HEK293 (cell line): ENCODE results near the gene CELF4.
A peak's percentile ranks its signal among the peaks of the same experiment; 100 is the strongest.

Source experiments
- CTCF ChIA-PET: fragments of 350-600 bp; formaldehyde crosslinking; extraction: SDS; loops from one replicate; lab custom pipeline; 2021; ENCODE audit warnings: antibody characterized with exemption; lab: Yijun Ruan, JAX
- POLR2A ChIA-PET: fragments of 300-600 bp; formaldehyde crosslinking; extraction: SDS; loops from one replicate; lab custom pipeline; 2020; ENCODE audit warnings: antibody characterized with exemption, inconsistent platforms; lab: Yijun Ruan, JAX
- H3K27ac ChIP-seq: fragments of 200-500 bp; sonication (Bioruptor generic); 2 replicates; pipeline ENCODE4 v1.5.1; 2014; ENCODE audit warnings: low read depth, low read length, control low read depth, inconsistent platforms; ENCODE audit errors: extremely low read depth
- H3K36me3 ChIP-seq, 2 experiments: fragments of 200-500 bp in 1 of 2; sonication (Bioruptor generic) in 1 of 2; 1 replicate in 1 of 2; 2 replicates in 1 of 2; pipeline ENCODE4 v1.5.1; 2014 to 2017; ENCODE audit warnings: inconsistent platforms in 2 of 2, low read length in 2 of 2; ENCODE audit not compliant: control insufficient read depth in 2 of 2, insufficient read depth in 1 of 2
- H3K4me1 ChIP-seq: fragments of 200-500 bp; sonication (Bioruptor generic); 2 replicates; pipeline ENCODE4 v1.5.1; 2014; ENCODE audit warnings: mild to moderate bottlenecking, low read length, inconsistent platforms; ENCODE audit not compliant: control insufficient read depth, insufficient read depth
- H3K4me3 ChIP-seq: 2 replicates; pipeline ENCODE4 v1.5.1; 2011; ENCODE audit warnings: low read depth, mild to moderate bottlenecking, control low read depth, low read length, moderate library complexity
- H3K9me3 ChIP-seq: fragments of 200-500 bp; sonication (Bioruptor generic); 2 replicates; pipeline ENCODE4 v1.5.1; 2014; ENCODE audit warnings: low read depth, low read length, inconsistent platforms; ENCODE audit not compliant: control insufficient read depth, insufficient read depth
- GFI1B ChIP-seq: fragments of 450-650 bp; formaldehyde crosslinking; IDR thresholded peaks from 2 replicates; pipeline ENCODE4 v1.5.1; 2016; ENCODE audit warnings: missing biosample characterization, missing genetic modification characterization
- GLIS1 ChIP-seq: fragments of 450-650 bp; formaldehyde crosslinking; IDR thresholded peaks from 2 replicates; pipeline ENCODE4 v1.5.1; 2016; ENCODE audit warnings: missing biosample characterization, missing genetic modification characterization
- GLIS2 ChIP-seq: fragments of 450-650 bp; formaldehyde crosslinking; IDR thresholded peaks from 2 replicates; pipeline ENCODE4 v1.5.1; 2016; ENCODE audit warnings: missing biosample characterization, missing genetic modification characterization
- HOXD13 ChIP-seq: sonication (generic); formaldehyde crosslinking; IDR thresholded peaks from 2 replicates; pipeline ENCODE4 v1.8.0; 2022; ENCODE audit warnings: missing genetic modification reagents, borderline replicate concordance
- IKZF3 ChIP-seq: fragments of 450-650 bp; IDR thresholded peaks from 2 replicates; pipeline ENCODE4 v1.5.0; 2018; ENCODE audit warnings: missing biosample characterization, mild to moderate bottlenecking, missing genetic modification characterization, moderate library complexity
- PRDM10 ChIP-seq: fragments of 450-650 bp; formaldehyde crosslinking; IDR thresholded peaks from 2 replicates; pipeline ENCODE4 v1.5.1; 2016; ENCODE audit warnings: missing biosample characterization, missing genetic modification characterization
- PRDM4 ChIP-seq: fragments of 450-650 bp; formaldehyde crosslinking; IDR thresholded peaks from 2 replicates; pipeline ENCODE4 v1.5.1; 2017; ENCODE audit warnings: missing biosample characterization, missing genetic modification characterization
- PRDM6 ChIP-seq: fragments of 450-650 bp; formaldehyde crosslinking; IDR thresholded peaks from 2 replicates; pipeline ENCODE4 v1.5.1; 2017; ENCODE audit warnings: missing biosample characterization, missing genetic modification characterization
- SALL2 ChIP-seq: fragments of 450-650 bp; formaldehyde crosslinking; IDR thresholded peaks from 2 replicates; pipeline ENCODE4 v1.5.0; 2017; ENCODE audit warnings: missing biosample characterization, mild to moderate bottlenecking, missing genetic modification characterization, borderline replicate concordance
- ZBTB20 ChIP-seq: fragments of 450-650 bp; formaldehyde crosslinking; IDR thresholded peaks from 2 replicates; pipeline ENCODE4 v1.5.1; 2016; ENCODE audit warnings: missing biosample characterization, missing genetic modification characterization
- ZBTB44 ChIP-seq: fragments of 450-650 bp; IDR thresholded peaks from 2 replicates; pipeline ENCODE4 v1.5.1; 2018; ENCODE audit warnings: missing biosample characterization, mild to moderate bottlenecking, missing genetic modification characterization
- ZNF2 ChIP-seq: fragments of 450-650 bp; formaldehyde crosslinking; IDR thresholded peaks from 2 replicates; pipeline ENCODE4 v1.5.1; 2016; ENCODE audit warnings: missing biosample characterization, missing genetic modification characterization
- ZNF248 ChIP-seq: fragments of 450-650 bp; formaldehyde crosslinking; IDR thresholded peaks from 2 replicates; pipeline ENCODE4 v1.5.1; 2017; ENCODE audit warnings: missing biosample characterization, missing genetic modification characterization
- ZNF274 ChIP-seq, 2 experiments: fragments of 200-500 bp in 1 of 2; fragments of 450-650 bp in 1 of 2; sonication (Bioruptor generic) in 1 of 2; formaldehyde crosslinking in 1 of 2; IDR thresholded peaks; 2 replicates each; pipeline versions ENCODE4 v1.5.1 to v1.6.1; 2014 to 2016; ENCODE audit warnings: borderline replicate concordance in 1 of 2, inconsistent platforms in 1 of 2, low read length in 1 of 2, missing biosample characterization in 1 of 2, missing genetic modification characterization in 1 of 2
- ZNF335 ChIP-seq: fragments of 450-650 bp; formaldehyde crosslinking; conservative IDR thresholded peaks from 2 replicates; pipeline ENCODE4 v1.5.1; 2016; ENCODE audit warnings: missing biosample characterization, missing genetic modification characterization
- ZNF391 ChIP-seq: fragments of 450-650 bp; formaldehyde crosslinking; IDR thresholded peaks from 2 replicates; pipeline ENCODE4 v1.5.1; 2016; ENCODE audit warnings: low read depth, missing biosample characterization, missing genetic modification characterization, borderline replicate concordance
- ZNF416 ChIP-seq: fragments of 450-650 bp; formaldehyde crosslinking; IDR thresholded peaks from 2 replicates; pipeline ENCODE4 v1.5.1; 2016; ENCODE audit warnings: missing biosample characterization, missing genetic modification characterization
- ZNF48 ChIP-seq: fragments of 450-650 bp; formaldehyde crosslinking; IDR thresholded peaks from 2 replicates; pipeline ENCODE4 v1.5.1; 2016; ENCODE audit warnings: missing biosample characterization, missing genetic modification characterization
- ZNF596 ChIP-seq: fragments of 450-650 bp; IDR thresholded peaks from 2 replicates; pipeline ENCODE4 v1.5.0; 2018; ENCODE audit warnings: missing biosample characterization, mild to moderate bottlenecking, missing genetic modification characterization, moderate library complexity
- ZNF623 ChIP-seq: fragments of 450-650 bp; formaldehyde crosslinking; IDR thresholded peaks from 2 replicates; pipeline ENCODE4 v1.5.1; 2016; ENCODE audit warnings: missing biosample characterization, missing genetic modification characterization
- ZNF660 ChIP-seq: fragments of 450-650 bp; IDR thresholded peaks from 2 replicates; pipeline ENCODE4 v1.5.1; 2018; ENCODE audit warnings: missing biosample characterization, mild to moderate bottlenecking, missing genetic modification characterization
- ZNF791 ChIP-seq: fragments of 450-650 bp; formaldehyde crosslinking; IDR thresholded peaks from 2 replicates; pipeline ENCODE4 v1.5.1; 2016; ENCODE audit warnings: missing biosample characterization, missing genetic modification characterization
- ZXDB ChIP-seq: fragments of 450-650 bp; formaldehyde crosslinking; IDR thresholded peaks from 2 replicates; pipeline ENCODE4 v1.5.1; 2016; ENCODE audit warnings: missing biosample characterization, missing genetic modification characterization

Gene CELF4

GRCh38 chr18:37525262-37525585 lies 40.4 kb downstream of the CELF4 start (continued):
- TF ChIP-seq ZNF660 (tag by site-specific recombination) (no peak), HOXD13 (CRISPR knock-in tag) (no peak), ZBTB44 (no peak), ZNF248 (tag by site-specific recombination) (no peak)

- POLR2A ChIA-PET = no interaction called here
- H3K4me3 ChIP-seq = no peak overlapping the region
- no peaks in the 10 kb centered on the region for H3K4me1 ChIP-seq
- no peak for TF ChIP-seq IKZF3 (tag by site-specific recombination)
- TF ChIP-seq PRDM6 = no peak
- peak; percentile 32; the same call in 1 of the 2 replicates for TF ChIP-seq GLIS2 (tag by site-specific recombination)
- TF ChIP-seq ZBTB20 (tag by site-specific recombination) = no peak
- no peak for TF ChIP-seq GFI1B (tag by site-specific recombination)
- peak; percentile 46 for TF ChIP-seq ZNF335 (tag by site-specific recombination)
- TF ChIP-seq ZNF791 (tag by site-specific recombination) = no peak
- no peak for TF ChIP-seq ZNF391 (tag by site-specific recombination)
- peak; percentile 28; the same call in 1 of the 2 replicates for TF ChIP-seq GLIS1
- TF ChIP-seq PRDM4 (tag by site-specific recombination) = no peak
- TF ChIP-seq ZXDB (tag by site-specific recombination) = 0 out of 2 replicates have a peak, but pooled peaks have one; percentile 34
- TF ChIP-seq ZNF660 (tag by site-specific recombination) = no peak
- TF ChIP-seq ZNF48 (tag by site-specific recombination) = no peak
- H3K9me3 ChIP-seq = no peaks in the 10 kb centered on the region
- CTCF ChIA-PET = interaction anchor here (0.7 kb wide), 1 partner anchor 906 kb away, joined by 3 read pairs; no protein-coding TSS in a partner anchor
- no peaks in the 10 kb centered on the region for H3K36me3 ChIP-seq
- H3K27ac ChIP-seq = no peak overlapping the region
Measured at GRCh38 chr18:37524498-37525261, 40.9 kb downstream of the CELF4 start.

GRCh38 chr18:37524139-37524497 lies 41.5 kb downstream of the CELF4 start:
- TF ChIP-seq ZNF623 (tag by site-specific recombination) (no peak), ZNF416 (no peak), SALL2 (tag by site-specific recombination) (no peak), ZNF335 (tag by site-specific recombination) (peak; percentile 68; the same call in 1 of the 2 replicates), ZNF2 (tag by site-specific recombination) (no peak), ZNF596 (tag by site-specific recombination) (no peak), ZNF274 (IDR thresholded peaks at IDR 0.05; ENCODE audit: low read length) (no peak), ZNF274 (tag by site-specific recombination; IDR thresholded peaks at IDR 0.05; ENCODE audit: borderline replicate concordance) (no peak), PRDM10 (tag by site-specific recombination) (peak; percentile 15; the same call in 1 of the 2 replicates)

More at GRCh38 chr18:37524139-37524497, 41.5 kb downstream of the CELF4 start:
- Histone ChIP-seq H3K4me3 (no peak overlapping the region), H3K4me1 (no peaks in the 10 kb centered on the region), H3K36me3 (no peaks in the 10 kb centered on the region), H3K9me3 (no peaks in the 10 kb centered on the region), H3K27ac (no peak overlapping the region)
- POLR2A ChIA-PET = no interaction called here
- CTCF ChIA-PET = interaction anchor here (0.5 to 0.7 kb wide), 2 partner anchors 9 to 191 kb away, joined by 3 to 4 read pairs; no protein-coding TSS in a partner anchor
